IMR-90 (cell line): ENCODE measurements around the gene PIK3CG. TPM values are rescaled to one million over a fixed set of nuclear protein-coding genes. Genes with fewer than 3 reads are reported as not detected.

Source experiments
- ATAC-seq: fragments of 200-7000 bp; cut with Tn5 transposase; 2 replicates; pipeline ENCODE4 v1.9.1; 2020; ENCODE audit warnings: low read depth, mild to moderate bottlenecking, moderate library complexity
- BruUV-seq: library from RNA; stranded (reverse); fragments of 400-500 nt; replicated peaks from 2 replicates; lab custom pipeline; 2021; lab: Mats Ljungman, UMichigan
- CTCF ChIA-PET: fragments of 300-600 bp; formaldehyde crosslinking; extraction: SDS; loops from one replicate; lab custom pipeline; 2021; ENCODE audit warnings: antibody characterized with exemption; lab: Yijun Ruan, JAX
- POLR2A ChIA-PET: fragments of 300-600 bp; sonication (Branson Sonifier 250); formaldehyde crosslinking; loops from one replicate; lab custom pipeline; 2022; ENCODE audit warnings: antibody characterized with exemption; ENCODE audit not compliant: unreplicated experiment; lab: Charles Lee
- DNase-seq: peaks from one replicate; pipeline ENCODE4 v3.0.0; 2013
- H2AFZ ChIP-seq: replicated peaks from 2 replicates; pipeline ENCODE3; 2013; ENCODE audit warnings: low read length, mild to moderate bottlenecking; ENCODE audit not compliant: poor library complexity
- H2AK5ac ChIP-seq: 2 replicates; pipeline ENCODE4 v1.6.1; 2013; ENCODE audit warnings: low read depth, low read length, inconsistent platforms
- H2AK9ac ChIP-seq: replicated peaks from 2 replicates; pipeline ENCODE3; 2013; ENCODE audit warnings: mild to moderate bottlenecking, low read depth, low read length, moderate library complexity; ENCODE audit not compliant: poor library complexity
- H2BK120ac ChIP-seq: 2 replicates; pipeline ENCODE4 v1.6.1; 2013; ENCODE audit warnings: low read depth, low read length, inconsistent platforms
- H2BK15ac ChIP-seq: 3 replicates; pipeline ENCODE4 v1.6.1; 2013; ENCODE audit warnings: low read depth, low read length, inconsistent platforms
- H2BK20ac ChIP-seq: 2 replicates; pipeline ENCODE4 v1.6.1; 2013; ENCODE audit warnings: low read depth, mild to moderate bottlenecking, inconsistent platforms, low read length, moderate library complexity
- H2BK5ac ChIP-seq: 2 replicates; pipeline ENCODE4 v1.6.1; 2013; ENCODE audit warnings: mild to moderate bottlenecking, low read depth, low read length, inconsistent platforms; ENCODE audit not compliant: poor library complexity, severe bottlenecking
- H3K14ac ChIP-seq: replicated peaks from 2 replicates; pipeline ENCODE4 v1.6.1; 2013; ENCODE audit warnings: low read depth, low read length, inconsistent platforms
- H3K18ac ChIP-seq: 2 replicates; pipeline ENCODE4 v1.6.1; 2013; ENCODE audit warnings: low read depth, low read length, control low read depth
- H3K23ac ChIP-seq: 2 replicates; pipeline ENCODE4 v1.6.1; 2013; ENCODE audit warnings: low read depth, low read length, inconsistent platforms
- H3K27ac ChIP-seq: 2 replicates; pipeline ENCODE4 v1.5.1; 2013; ENCODE audit warnings: mild to moderate bottlenecking, control low read depth, low read length; ENCODE audit not compliant: insufficient read depth
- H3K27me3 ChIP-seq: 2 replicates; pipeline ENCODE4 v1.6.1; 2013; ENCODE audit warnings: low read length; ENCODE audit not compliant: control insufficient read depth, insufficient read depth
- H3K36me3 ChIP-seq: 2 replicates; pipeline ENCODE4 v1.6.1; 2013; ENCODE audit warnings: low read length, mixed read lengths; ENCODE audit not compliant: control insufficient read depth, insufficient read depth
- H3K4ac ChIP-seq: 2 replicates; pipeline ENCODE4 v1.6.1; 2013; ENCODE audit warnings: low read depth, low read length, inconsistent platforms
- H3K4me1 ChIP-seq: 2 replicates; pipeline ENCODE4 v1.6.1; 2013; ENCODE audit warnings: low read length, mixed read lengths; ENCODE audit not compliant: control insufficient read depth, insufficient read depth
- H3K4me2 ChIP-seq: 2 replicates; pipeline ENCODE4 v1.6.1; 2013; ENCODE audit warnings: low read depth, mild to moderate bottlenecking, control low read depth, low read length, moderate library complexity
- H3K4me3 ChIP-seq: 2 replicates; pipeline ENCODE4 v1.5.1; 2013; ENCODE audit warnings: low read depth, mild to moderate bottlenecking, control low read depth, low read length, moderate library complexity; ENCODE audit not compliant: insufficient read depth
- H3K56ac ChIP-seq: 2 replicates; pipeline ENCODE4 v1.6.1; 2013; ENCODE audit warnings: low read length, inconsistent platforms; ENCODE audit not compliant: insufficient read depth; ENCODE audit errors: extremely low read depth
- H3K79me1 ChIP-seq, 2 experiments: 2 replicates each; pipeline ENCODE4 v1.6.1; 2013; ENCODE audit warnings: low read length in 2 of 2, inconsistent platforms in 1 of 2, low read depth in 1 of 2
- H3K9ac ChIP-seq: 2 replicates; pipeline ENCODE4 v1.6.1; 2013; ENCODE audit warnings: low read depth, low read length, control low read depth
- H3K9me1 ChIP-seq: 2 replicates; pipeline ENCODE4 v1.6.1; 2013; ENCODE audit warnings: low read length, inconsistent platforms; ENCODE audit not compliant: insufficient read depth
- H3K9me3 ChIP-seq: 2 replicates; pipeline ENCODE4 v1.6.1; 2013; ENCODE audit warnings: low read length; ENCODE audit not compliant: control insufficient read depth, insufficient read depth
- H4K20me1 ChIP-seq: 2 replicates; pipeline ENCODE4 v1.6.1; 2013; ENCODE audit warnings: low read length, inconsistent platforms; ENCODE audit not compliant: insufficient read depth
- H4K5ac ChIP-seq: 2 replicates; pipeline ENCODE4 v1.6.1; 2013; ENCODE audit warnings: mild to moderate bottlenecking, low read depth, low read length, control low read depth
- H4K8ac ChIP-seq, 2 experiments: 2 replicates each; pipeline ENCODE4 v1.6.1; 2013; ENCODE audit warnings: low read depth in 2 of 2, low read length in 2 of 2, control low read depth in 1 of 2, inconsistent platforms in 1 of 2
- H4K91ac ChIP-seq: 2 replicates; pipeline ENCODE4 v1.6.1; 2013; ENCODE audit warnings: low read depth, low read length, inconsistent platforms; ENCODE audit not compliant: insufficient read depth
- BHLHE40 ChIP-seq: fragments of 150-350 bp; IDR thresholded peaks from 2 replicates; pipeline ENCODE4 v1.6.1; 2016; ENCODE audit warnings: mild to moderate bottlenecking, low read depth, low read length
- FOS ChIP-seq: fragments of 150-350 bp; IDR thresholded peaks from 2 replicates; pipeline ENCODE4 v1.6.1; 2016; ENCODE audit warnings: low read depth, low read length
- POLR2A ChIP-seq: IDR thresholded peaks from 2 replicates; pipeline ENCODE4 v1.6.1; 2012; ENCODE audit warnings: mild to moderate bottlenecking, low read depth, low read length
- SMC3 ChIP-seq: fragments of 150-350 bp; IDR thresholded peaks from 2 replicates; pipeline ENCODE4 v1.6.1; 2016; ENCODE audit warnings: low read depth, mild to moderate bottlenecking, antibody characterized with exemption, low read length, moderate library complexity
- WGBS, 2 experiments: methylation state at CpG; one replicate each; pipeline versions ENCODE4 v1.1.5 to v1.1.7; 2013; ENCODE audit warnings: missing lambda C conversion rate in 2 of 2; ENCODE audit not compliant: insufficient read length in 1 of 2; ENCODE audit errors: extremely low coverage in 2 of 2; 5-methylcytosine and 5-hydroxymethylcytosine counted together
- dilution Hi-C: fragments of 300-500 bp; cut with HindIII; formaldehyde crosslinking; loops from one replicate; pipeline ENCODE4 v1.14.3; 2018; ENCODE audit warnings: low sequenced_read_pairs; ENCODE audit not compliant: unreplicated experiment
- in situ Hi-C: fragments of 300-500 bp; cut with MboI; formaldehyde crosslinking; loops from 3 replicates; pipeline ENCODE4 v1.14.3; 2019; ENCODE audit warnings: low sequenced_read_pairs, inconsistent platforms, mixed read lengths
- intact Hi-C: fragments of 100-400 bp; cut with micrococcal nuclease; formaldehyde crosslinking; loops from 2 replicates; pipeline ENCODE4 v1.10.0; 2022
- polyA plus RNA-seq, 3 experiments: library from polyadenylated mRNA; depleted of rRNA; stranded (reverse); fragments of >200 nt; gene quantifications; 2 replicates each; pipeline ENCODE4 v1.2.3, GENCODE V29; 2012; ENCODE audit warnings: low replicate concordance in 1 of 3
- total RNA-seq: library from RNA; depleted of rRNA; stranded (reverse); fragments of >200 nt; gene quantifications from 2 replicates; pipeline ENCODE4 v1.2.3, GENCODE V29; 2012
- TF ChIP-seq, protein P1 (sequence below): fragments of 150-350 bp; IDR thresholded peaks from 2 replicates; pipeline ENCODE4 v1.6.1; 2017; ENCODE audit warnings: mild to moderate bottlenecking, antibody characterized with exemption, low read length, low read depth

PIK3CG gene
- total and polyA plus RNA-seq, 2 of the 4 experiments (the other 2 are of a cell fraction) = under 0.01 TPM; not detected in 1

GRCh38 chr7:106863274-106863997 lies 1.6 kb upstream of the PIK3CG start:
- in situ Hi-C loops = no loop called here
- dilution Hi-C loops = no loop called here
- no peak overlapping the region for H3K4ac ChIP-seq
- ChIA-PET POLR2A (no interaction called here), CTCF (interaction anchor here (0.8 kb wide), 1 partner anchor 14 kb away, joined by 3 read pairs; no protein-coding TSS in a partner anchor)
- no peaks in the 10 kb centered on the region for H3K36me3 ChIP-seq
- H4K91ac ChIP-seq = no peak overlapping the region
- H3K4me1 ChIP-seq = peaks cover 3% of the 10 kb centered on the region
- peak overlapping the region; percentile 60 for H2AFZ ChIP-seq
- no peak overlapping the region for H3K23ac ChIP-seq
- H3K9me3 ChIP-seq = peaks cover 3% of the 10 kb centered on the region
- no peaks in the 10 kb centered on the region for H3K27me3 ChIP-seq
- no CpG with 5 or more reads among the region's 3 CpGs for WGBS, 2 experiments
- DNase-seq = no peak
- H3K79me1 ChIP-seq = no peaks in the 10 kb centered on the region
- H3K14ac ChIP-seq = no peak overlapping the region
- TF ChIP-seq BHLHE40 (no peak), FOS (no peak), POLR2A (no peak), SMC3 (no peak)
- TF ChIP-seq, protein P1, sequence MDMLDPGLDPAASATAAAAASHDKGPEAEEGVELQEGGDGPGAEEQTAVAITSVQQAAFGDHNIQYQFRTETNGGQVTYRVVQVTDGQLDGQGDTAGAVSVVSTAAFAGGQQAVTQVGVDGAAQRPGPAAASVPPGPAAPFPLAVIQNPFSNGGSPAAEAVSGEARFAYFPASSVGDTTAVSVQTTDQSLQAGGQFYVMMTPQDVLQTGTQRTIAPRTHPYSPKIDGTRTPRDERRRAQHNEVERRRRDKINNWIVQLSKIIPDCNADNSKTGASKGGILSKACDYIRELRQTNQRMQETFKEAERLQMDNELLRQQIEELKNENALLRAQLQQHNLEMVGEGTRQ = no peak
- no peak overlapping the region for H3K18ac ChIP-seq
- H2AK9ac ChIP-seq = no peak overlapping the region
- no peak overlapping the region for H2AK5ac ChIP-seq
- no TSS peak for BruUV-seq
- H4K8ac ChIP-seq = no peak overlapping the region
- no peaks in the 10 kb centered on the region for H4K20me1 ChIP-seq
- no peak overlapping the region for H3K4me3 ChIP-seq
- no peak overlapping the region for H2BK120ac ChIP-seq
- intact Hi-C loops = no loop called here
- H3K27ac ChIP-seq = no peak overlapping the region
- H4K5ac ChIP-seq = no peak overlapping the region
- no peak overlapping the region for H3K9ac ChIP-seq
- no peak overlapping the region for H2BK5ac ChIP-seq
- no peak overlapping the region for H2BK15ac ChIP-seq
- ATAC-seq = no peak
- no peak overlapping the region for H3K4me2 ChIP-seq
- H2BK20ac ChIP-seq = no peak overlapping the region
- no peak overlapping the region for H3K56ac ChIP-seq
- no peaks in the 10 kb centered on the region for H3K9me1 ChIP-seq
